Neural cell (in vitro differentiated cells): ENCODE measurements around the gene TSPAN18. TPM values are rescaled to one million over a fixed set of nuclear protein-coding genes. Genes with fewer than 3 reads are reported as not detected.
A peak's percentile ranks its signal among the peaks of the same experiment; 100 is the strongest.

Experiments
- H2AFZ ChIP-seq: fragments of 200-600, 300-800 bp; sonication (generic), shearing (Covaris generic); 2 replicates; pipeline ENCODE4 v1.6.0; 2014; ENCODE audit warnings: low read depth, mild to moderate bottlenecking, antibody characterized with exemption, low read length, moderate library complexity
- H3F3A ChIP-seq: fragments of 200-600 bp; shearing (Covaris generic); 2 replicates; pipeline ENCODE4 v1.6.1; 2016; ENCODE audit warnings: mild to moderate bottlenecking, moderate library complexity, mixed read lengths, antibody characterized with exemption, low read length; ENCODE audit not compliant: insufficient read depth, poor library complexity, severe bottlenecking
- H3K27ac ChIP-seq: fragments of 200-600, 300-800 bp; sonication (generic), shearing (Covaris generic); 2 replicates; pipeline ENCODE4 v1.5.1; 2014; ENCODE audit warnings: mild to moderate bottlenecking, low read length, moderate library complexity
- H3K27me3 ChIP-seq: fragments of 300-800, 200-600 bp; sonication (generic), shearing (Covaris generic); 2 replicates; pipeline ENCODE4 v1.6.0; 2014; ENCODE audit warnings: mild to moderate bottlenecking, low read depth, low read length, moderate library complexity; ENCODE audit not compliant: insufficient read depth
- H3K36me3 ChIP-seq: fragments of 300-800, 200-600 bp; sonication (generic), shearing (Covaris generic); 2 replicates; pipeline ENCODE4 v1.5.1; 2014; ENCODE audit warnings: mild to moderate bottlenecking, antibody characterized with exemption, low read length, moderate library complexity; ENCODE audit not compliant: insufficient read depth
- H3K4me2 ChIP-seq: fragments of 300-800, 200-600 bp; sonication (generic), shearing (Covaris generic); 2 replicates; pipeline ENCODE4 v1.6.0; 2014; ENCODE audit warnings: mild to moderate bottlenecking, low read length
- H3K4me3 ChIP-seq: fragments of 300-800, 200-600 bp; sonication (generic), shearing (Covaris generic); 2 replicates; pipeline ENCODE4 v1.5.1; 2014; ENCODE audit warnings: mild to moderate bottlenecking, low read length, moderate library complexity
- H3K79me2 ChIP-seq: fragments of 200-600 bp; shearing (Covaris generic); replicated peaks from 2 replicates; pipeline ENCODE4 v1.6.0; 2014; ENCODE audit warnings: mild to moderate bottlenecking, low read length, moderate library complexity; ENCODE audit not compliant: insufficient read depth
- H3K9ac ChIP-seq: fragments of 300-800, 200-600 bp; sonication (generic), shearing (Covaris generic); 2 replicates; pipeline ENCODE4 v1.6.1; 2016; ENCODE audit warnings: mild to moderate bottlenecking, low read length, mixed read lengths
- H3K9me2 ChIP-seq: fragments of 200-600 bp; shearing (Covaris generic); 2 replicates; pipeline ENCODE4 v1.6.1; 2016; ENCODE audit warnings: mild to moderate bottlenecking, low read length, mixed read lengths; ENCODE audit not compliant: insufficient read depth
- H3K9me3 ChIP-seq: fragments of 200-600, 300-800 bp; sonication (generic), shearing (Covaris generic); 2 replicates; pipeline ENCODE4 v1.6.1; 2016; ENCODE audit warnings: mild to moderate bottlenecking, mixed run types, low read length, moderate library complexity, mixed read lengths
- H4K20me1 ChIP-seq: fragments of 200-600 bp; shearing (Covaris generic); 2 replicates; pipeline ENCODE4 v1.6.1; 2016; ENCODE audit warnings: mild to moderate bottlenecking, mixed run types; ENCODE audit not compliant: insufficient read depth
- CTCF ChIP-seq: fragments of 450-650 bp; IDR thresholded peaks from 2 replicates; pipeline ENCODE4 v1.5.1; 2014; ENCODE audit warnings: antibody characterized with exemption, mild to moderate bottlenecking, moderate library complexity; ENCODE audit not compliant: poor library complexity, severe bottlenecking
- EP300 ChIP-seq: fragments of 450-650 bp; conservative IDR thresholded peaks from 2 replicates; pipeline ENCODE4 v1.6.1; 2014; ENCODE audit warnings: antibody characterized with exemption, mild to moderate bottlenecking, moderate library complexity; ENCODE audit not compliant: poor library complexity, severe bottlenecking
- EZH2 ChIP-seq: fragments of 200-600, 300-800 bp; shearing (Covaris generic), sonication (generic); IDR thresholded peaks from 2 replicates; pipeline ENCODE4 v1.6.1; 2014; ENCODE audit warnings: antibody characterized with exemption, low read length, borderline replicate concordance, mild to moderate bottlenecking; ENCODE audit not compliant: insufficient read depth, poor library complexity, severe bottlenecking
- MXI1 ChIP-seq: fragments of 450-650 bp; conservative IDR thresholded peaks from 2 replicates; pipeline ENCODE4 v1.6.1; 2014; ENCODE audit warnings: antibody characterized with exemption, mild to moderate bottlenecking; ENCODE audit not compliant: poor library complexity, severe bottlenecking
- POLR2AphosphoS5 ChIP-seq: IDR thresholded peaks from 2 replicates; pipeline ENCODE4 v1.6.1; 2012
- RAD21 ChIP-seq: fragments of 450-650 bp; conservative IDR thresholded peaks from 2 replicates; pipeline ENCODE4 v1.6.1; 2014; ENCODE audit warnings: antibody characterized with exemption, mild to moderate bottlenecking, moderate library complexity
- SMC3 ChIP-seq: fragments of 450-650 bp; conservative IDR thresholded peaks from 2 replicates; pipeline ENCODE4 v1.6.1; 2014; ENCODE audit warnings: antibody characterized with exemption, mild to moderate bottlenecking, moderate library complexity; ENCODE audit not compliant: poor library complexity
- TAF1 ChIP-seq: IDR thresholded peaks from 2 replicates; pipeline ENCODE4 v1.6.1; 2012; ENCODE audit warnings: low read depth
- polyA plus RNA-seq: library from polyadenylated mRNA; depleted of rRNA; stranded (reverse); fragments of >200 nt; gene quantifications from 2 replicates; pipeline ENCODE4 v1.2.3, GENCODE V29; 2014
- TF ChIP-seq, protein P1 (sequence below): IDR thresholded peaks from 2 replicates; pipeline ENCODE4 v1.6.1; 2012; ENCODE audit warnings: borderline replicate concordance

TSPAN18 gene
- polyA plus RNA-seq, 1 donor from 2014 or later: 8.4 TPM

DNA sequence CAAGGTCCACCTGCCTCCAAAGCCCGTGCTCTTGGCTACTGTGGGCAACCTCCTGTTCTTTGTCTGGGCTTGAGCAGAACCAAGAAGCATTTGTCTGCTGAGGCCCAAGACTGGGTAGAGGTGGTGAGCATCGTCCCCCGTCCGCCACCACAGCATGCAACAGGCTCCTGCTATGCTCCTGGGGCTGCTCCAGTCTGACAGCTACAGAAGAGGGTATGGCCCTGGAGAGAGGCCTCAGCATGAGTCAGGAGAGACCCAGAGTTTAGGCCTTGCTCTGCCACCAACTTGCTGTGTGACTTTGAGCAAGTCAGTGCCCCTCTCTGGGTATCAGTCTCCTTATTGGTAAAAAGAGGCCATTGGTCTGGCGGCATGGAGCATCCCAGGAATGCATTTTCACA is 132.8 kb downstream of the TSPAN18 start:
- Histone ChIP-seq H3K9me3 (no peaks in the 10 kb centered on the region), H3K36me3 (no peaks in the 10 kb centered on the region), H3K9ac (peak overlapping the region; percentile 32), H3K4me2 (no peak overlapping the region), H3K4me3 (no peak overlapping the region), H3K79me2 (no peaks in the 10 kb centered on the region), H4K20me1 (no peaks in the 10 kb centered on the region), H2AFZ (no peak overlapping the region), H3K27ac (peak overlapping the region; percentile 67), H3K9me2 (no peaks in the 10 kb centered on the region), H3F3A (no peaks in the 10 kb centered on the region), H3K27me3 (no peaks in the 10 kb centered on the region)
- TF ChIP-seq, protein P1, sequence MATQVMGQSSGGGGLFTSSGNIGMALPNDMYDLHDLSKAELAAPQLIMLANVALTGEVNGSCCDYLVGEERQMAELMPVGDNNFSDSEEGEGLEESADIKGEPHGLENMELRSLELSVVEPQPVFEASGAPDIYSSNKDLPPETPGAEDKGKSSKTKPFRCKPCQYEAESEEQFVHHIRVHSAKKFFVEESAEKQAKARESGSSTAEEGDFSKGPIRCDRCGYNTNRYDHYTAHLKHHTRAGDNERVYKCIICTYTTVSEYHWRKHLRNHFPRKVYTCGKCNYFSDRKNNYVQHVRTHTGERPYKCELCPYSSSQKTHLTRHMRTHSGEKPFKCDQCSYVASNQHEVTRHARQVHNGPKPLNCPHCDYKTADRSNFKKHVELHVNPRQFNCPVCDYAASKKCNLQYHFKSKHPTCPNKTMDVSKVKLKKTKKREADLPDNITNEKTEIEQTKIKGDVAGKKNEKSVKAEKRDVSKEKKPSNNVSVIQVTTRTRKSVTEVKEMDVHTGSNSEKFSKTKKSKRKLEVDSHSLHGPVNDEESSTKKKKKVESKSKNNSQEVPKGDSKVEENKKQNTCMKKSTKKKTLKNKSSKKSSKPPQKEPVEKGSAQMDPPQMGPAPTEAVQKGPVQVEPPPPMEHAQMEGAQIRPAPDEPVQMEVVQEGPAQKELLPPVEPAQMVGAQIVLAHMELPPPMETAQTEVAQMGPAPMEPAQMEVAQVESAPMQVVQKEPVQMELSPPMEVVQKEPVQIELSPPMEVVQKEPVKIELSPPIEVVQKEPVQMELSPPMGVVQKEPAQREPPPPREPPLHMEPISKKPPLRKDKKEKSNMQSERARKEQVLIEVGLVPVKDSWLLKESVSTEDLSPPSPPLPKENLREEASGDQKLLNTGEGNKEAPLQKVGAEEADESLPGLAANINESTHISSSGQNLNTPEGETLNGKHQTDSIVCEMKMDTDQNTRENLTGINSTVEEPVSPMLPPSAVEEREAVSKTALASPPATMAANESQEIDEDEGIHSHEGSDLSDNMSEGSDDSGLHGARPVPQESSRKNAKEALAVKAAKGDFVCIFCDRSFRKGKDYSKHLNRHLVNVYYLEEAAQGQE: no peak
- TF ChIP-seq CTCF: no peak

DNA sequence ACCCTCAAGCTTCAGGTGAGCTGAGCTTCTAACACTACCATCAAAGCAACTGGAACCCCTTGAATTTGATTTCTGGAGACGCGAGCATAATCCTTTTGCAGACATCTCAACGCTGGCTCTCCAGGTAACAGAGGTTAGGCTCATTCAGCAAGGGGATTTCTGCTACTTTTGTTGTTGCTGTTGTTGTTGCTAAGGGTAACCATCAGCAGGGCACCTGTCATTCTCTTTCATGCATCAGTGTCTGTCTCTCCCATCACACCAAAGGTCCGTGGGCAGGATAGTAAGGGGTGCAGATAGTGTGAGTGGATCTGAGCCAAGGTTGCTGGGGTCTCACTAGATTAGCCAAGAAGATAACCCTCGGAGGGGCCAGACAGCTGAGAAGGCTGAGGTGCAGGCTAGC is 133.6 kb downstream of the TSPAN18 start:
- no peaks in the 10 kb centered on the region for H3F3A ChIP-seq
- H3K27me3 ChIP-seq: no peaks in the 10 kb centered on the region
- H3K36me3 ChIP-seq: no peaks in the 10 kb centered on the region
- no peak overlapping the region for H2AFZ ChIP-seq
- H3K9me2 ChIP-seq: no peaks in the 10 kb centered on the region
- H3K4me3 ChIP-seq: peak overlapping the region; percentile 42
- H4K20me1 ChIP-seq: no peaks in the 10 kb centered on the region
- peak overlapping the region; percentile 67 for H3K27ac ChIP-seq
- H3K9ac ChIP-seq: peak overlapping the region; percentile 32
- no peak for TF ChIP-seq EZH2
- TF ChIP-seq MXI1: no peak
- TF ChIP-seq RAD21: peak; percentile 6
- TF ChIP-seq EP300: peak; percentile 85
- TF ChIP-seq, protein P1: no peak
- TF ChIP-seq CTCF: no peak
- no peak for TF ChIP-seq TAF1
- TF ChIP-seq SMC3: peak; percentile 37
- peak; percentile 45 for TF ChIP-seq POLR2AphosphoS5
- no peaks in the 10 kb centered on the region for H3K79me2 ChIP-seq
- H3K9me3 ChIP-seq: no peaks in the 10 kb centered on the region
- peak overlapping the region; percentile 26 for H3K4me2 ChIP-seq
